HCT116 (cell line): ENCODE data around the gene FNDC3B. TPM values are rescaled to one million over a fixed set of nuclear protein-coding genes. Genes with fewer than 3 reads are reported as not detected.

Source experiments
- ATAC-seq: fragments of 200-7000 bp; cut with Tn5 transposase; 2 replicates; pipeline ENCODE4 v1.9.1; 2020; ENCODE audit warnings: mild to moderate bottlenecking, moderate library complexity
- BruUV-seq: library from RNA; stranded (reverse); fragments of 400-500 nt; replicated peaks from 2 replicates; lab custom pipeline; 2021; lab: Mats Ljungman, UMichigan
- CTCF ChIA-PET: fragments of 300-600 bp; sonication (Branson Sonifier 250); formaldehyde crosslinking; loops from one replicate; lab custom pipeline; 2021; ENCODE audit warnings: antibody characterized with exemption; lab: Charles Lee
- POLR2A ChIA-PET: fragments of 300-600, 350-600 bp; sonication (Branson Sonifier 250); formaldehyde crosslinking; loops from one replicate; lab custom pipeline; 2021; ENCODE audit warnings: antibody characterized with exemption; lab: Charles Lee
- RAD21 ChIA-PET, 2 experiments: fragments of 300-600 bp; sonication (Branson Sonifier 250); formaldehyde crosslinking; loops; one replicate each; lab custom pipeline; 2023; ENCODE audit warnings: low total read pairs in 2 of 2; ENCODE audit not compliant: uncharacterized antibody in 2 of 2, unreplicated experiment in 2 of 2, low non-redundant PET in 1 of 2; lab: Charles Lee
- DNase-seq: peaks from one replicate; pipeline ENCODE4 v3.0.0-alpha.2; 2010; ENCODE audit warnings: low read depth, low spot score
- H2AFZ ChIP-seq: fragments of 200-600 bp; shearing (Covaris generic), sonication (generic); 2 replicates; pipeline ENCODE4 v1.6.1; 2017; ENCODE audit warnings: low read depth, mixed run types, mixed read lengths, antibody characterized with exemption, low read length; ENCODE audit not compliant: poor library complexity, severe bottlenecking
- H3K27ac ChIP-seq: 2 replicates; pipeline ENCODE4 v1.5.1; 2012; ENCODE audit warnings: low read depth, low read length
- H3K27me3 ChIP-seq: fragments of 200-600 bp; sonication (generic); 2 replicates; pipeline ENCODE4 v1.6.1; 2016; ENCODE audit warnings: mixed run types, low read length, mixed read lengths; ENCODE audit not compliant: insufficient read depth
- H3K36me3 ChIP-seq, 2 experiments: fragments of 200-500 bp in 1 of 2; fragments of 200-600 bp in 1 of 2; sonication (Bioruptor generic) in 1 of 2; sonication (generic) in 1 of 2; 2 replicates each; pipeline versions ENCODE4 v1.5.1 to v1.6.1; 2014 to 2016; ENCODE audit warnings: low read length in 2 of 2, inconsistent platforms in 1 of 2, mixed read lengths in 1 of 2, mixed run types in 1 of 2; ENCODE audit not compliant: insufficient read depth in 2 of 2, control insufficient read depth in 1 of 2
- H3K4me1 ChIP-seq, 2 experiments: fragments of 200-600 bp in 1 of 2; sonication (generic) in 1 of 2; 2 replicates each; pipeline versions ENCODE4 v1.5.1 to v1.6.1; 2012 to 2017; ENCODE audit warnings: low read length in 2 of 2, inconsistent platforms in 1 of 2, mild to moderate bottlenecking in 1 of 2, mixed read lengths in 1 of 2, mixed run types in 1 of 2, moderate library complexity in 1 of 2; ENCODE audit not compliant: insufficient read depth in 2 of 2, control insufficient read depth in 1 of 2
- H3K4me2 ChIP-seq: fragments of 200-600 bp; sonication (generic); 2 replicates; pipeline ENCODE4 v1.6.1; 2017; ENCODE audit warnings: mixed run types, low read length, mixed read lengths
- H3K4me3 ChIP-seq, 2 experiments: fragments of 200-600 bp in 1 of 2; sonication (generic) in 1 of 2; replicated peaks in 1 of 2; 2 replicates each; pipeline ENCODE4 v1.5.1; 2011 to 2016; ENCODE audit warnings: low read length in 2 of 2, control low read depth in 1 of 2, low read depth in 1 of 2, mild to moderate bottlenecking in 1 of 2, mixed read lengths in 1 of 2, mixed run types in 1 of 2
- H3K79me2 ChIP-seq: fragments of 200-600 bp; sonication (generic); 2 replicates; pipeline ENCODE4 v1.6.1; 2017; ENCODE audit warnings: mild to moderate bottlenecking, mixed run types, low read length, moderate library complexity, mixed read lengths; ENCODE audit not compliant: insufficient read depth
- H3K9ac ChIP-seq: fragments of 200-600 bp; sonication (generic); 2 replicates; pipeline ENCODE4 v1.6.1; 2016; ENCODE audit warnings: low read length, mixed read lengths
- H3K9me2 ChIP-seq: fragments of 200-600 bp; sonication (generic), shearing (Covaris generic); 2 replicates; pipeline ENCODE4 v1.6.1; 2017; ENCODE audit warnings: mixed run types, mild to moderate bottlenecking, moderate library complexity; ENCODE audit not compliant: insufficient read depth
- H3K9me3 ChIP-seq, 2 experiments: fragments of 200-500 bp in 1 of 2; fragments of 200-600 bp in 1 of 2; sonication (Bioruptor generic) in 1 of 2; sonication (generic) in 1 of 2; 2 replicates each; pipeline ENCODE4 v1.6.1; 2014 to 2017; ENCODE audit warnings: low read length in 2 of 2, mixed read lengths in 2 of 2, inconsistent platforms in 1 of 2, low read depth in 1 of 2, mild to moderate bottlenecking in 1 of 2, mixed run types in 1 of 2, moderate library complexity in 1 of 2; ENCODE audit not compliant: control insufficient read depth in 1 of 2, insufficient read depth in 1 of 2
- H4K20me1 ChIP-seq: fragments of 200-600 bp; sonication (generic), shearing (Covaris generic); 2 replicates; pipeline ENCODE4 v1.6.1; 2017; ENCODE audit warnings: mixed run types, mild to moderate bottlenecking, moderate library complexity; ENCODE audit not compliant: insufficient read depth
- ELF1 ChIP-seq: IDR thresholded peaks from 2 replicates; pipeline ENCODE4 v1.6.1; 2012; ENCODE audit warnings: low read depth, borderline replicate concordance
- EZH2phosphoT487 ChIP-seq: fragments of 200-600 bp; IDR thresholded peaks from 2 replicates; pipeline ENCODE4 v1.6.1; 2018; ENCODE audit warnings: antibody characterized with exemption, borderline replicate concordance
- FOSL1 ChIP-seq: IDR thresholded peaks from 2 replicates; pipeline ENCODE4 v1.6.1; 2012; ENCODE audit warnings: low read depth
- JUND ChIP-seq: IDR thresholded peaks from 2 replicates; pipeline ENCODE4 v1.6.1; 2012
- POLR2A ChIP-seq: IDR thresholded peaks from 2 replicates; pipeline ENCODE4 v1.7.0; 2011; ENCODE audit warnings: borderline replicate concordance; ENCODE audit not compliant: insufficient read depth, insufficient read length; ENCODE audit errors: extremely low read depth
- RAD21 ChIP-seq: IDR thresholded peaks from 2 replicates; pipeline ENCODE4 v1.6.1; 2012; ENCODE audit warnings: low read depth, mild to moderate bottlenecking
- SIN3A ChIP-seq: IDR thresholded peaks from 2 replicates; pipeline ENCODE4 v1.6.1; 2012; ENCODE audit warnings: low read depth
- SP1 ChIP-seq: IDR thresholded peaks from 2 replicates; pipeline ENCODE4 v1.6.1; 2012; ENCODE audit warnings: low read depth
- SRF ChIP-seq: IDR thresholded peaks from 2 replicates; pipeline ENCODE4 v1.6.1; 2012; ENCODE audit warnings: low read depth
- TCF7L2 ChIP-seq: IDR thresholded peaks from 2 replicates; pipeline ENCODE4 v1.7.0; 2011; ENCODE audit warnings: borderline replicate concordance, inconsistent platforms; ENCODE audit not compliant: insufficient read depth, insufficient read length; ENCODE audit errors: extremely low read depth
- intact Hi-C: fragments of 100-400 bp; cut with micrococcal nuclease; formaldehyde crosslinking; loops from 2 replicates; pipeline ENCODE4 v1.10.0; 2022
- total RNA-seq: library from RNA; stranded (reverse); gene quantifications from one replicate; pipeline ENCODE4 v1.2.1, GENCODE V29; 2021; ENCODE audit not compliant: unreplicated experiment
- TF ChIP-seq, protein P1 (sequence below): IDR thresholded peaks from 2 replicates; pipeline ENCODE4 v1.6.1; 2012

FNDC3B gene
- total RNA-seq, 1 experiment from 2014 or later, result 45.7 TPM

DNA sequence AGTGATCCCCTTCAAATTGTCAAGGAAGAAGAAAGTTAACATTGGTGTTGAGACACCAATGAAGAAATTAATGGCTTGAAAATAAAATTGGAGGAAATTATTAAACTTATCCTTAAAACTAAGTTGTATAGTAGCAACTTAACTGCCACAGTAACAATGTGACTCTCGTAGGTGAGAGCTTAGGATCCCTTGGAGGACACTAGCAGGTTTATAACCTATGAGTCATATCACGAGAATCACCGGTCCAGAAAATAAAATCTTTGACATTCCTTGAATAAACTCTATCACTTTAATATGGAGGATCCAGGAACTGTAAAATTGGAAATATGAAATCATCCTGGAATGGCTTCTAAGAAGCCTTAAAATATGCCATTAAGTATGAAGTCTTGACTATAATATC is 406.8 kb downstream of the FNDC3B start:
- no peak overlapping the region for H3K27ac ChIP-seq
- no peaks in the 10 kb centered on the region for H3K4me1 ChIP-seq
- no TSS peak for BruUV-seq
- DNase-seq, result no peak
- RAD21 ChIA-PET, result no interaction called here
- H3K27me3 ChIP-seq, result no peaks in the 10 kb centered on the region
- no peak overlapping the region for H3K4me2 ChIP-seq
- CTCF ChIA-PET, result interaction anchor here (0.8 kb wide), 1 partner anchor 15 kb away, joined by 3 read pairs; no protein-coding TSS in a partner anchor
- POLR2A ChIA-PET, result no interaction called here
- intact Hi-C loops, result no loop called here
- H3K4me3 ChIP-seq, result no peak overlapping the region
- no peaks in the 10 kb centered on the region for H3K9me2 ChIP-seq
- H4K20me1 ChIP-seq, result no peaks in the 10 kb centered on the region
- no peaks in the 10 kb centered on the region for H3K79me2 ChIP-seq
- no peaks in the 10 kb centered on the region for H3K36me3 ChIP-seq
- no peak for TF ChIP-seq JUND
- TF ChIP-seq ELF1, result no peak
- TF ChIP-seq FOSL1, result no peak
- TF ChIP-seq SP1, result no peak
- TF ChIP-seq SIN3A, result no peak
- no peak for TF ChIP-seq TCF7L2
- TF ChIP-seq, protein P1, sequence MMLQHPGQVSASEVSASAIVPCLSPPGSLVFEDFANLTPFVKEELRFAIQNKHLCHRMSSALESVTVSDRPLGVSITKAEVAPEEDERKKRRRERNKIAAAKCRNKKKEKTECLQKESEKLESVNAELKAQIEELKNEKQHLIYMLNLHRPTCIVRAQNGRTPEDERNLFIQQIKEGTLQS, result no peak
- TF ChIP-seq POLR2A, result no peak
- no peak for TF ChIP-seq SRF
- no peak for TF ChIP-seq EZH2phosphoT487
- no peak for TF ChIP-seq RAD21
- no peak overlapping the region for H2AFZ ChIP-seq
- ATAC-seq, result no peak
- no peaks in the 10 kb centered on the region for H3K9me3 ChIP-seq
- H3K9ac ChIP-seq, result no peak overlapping the region
